ENCODE measurements around the gene SYT1.

- TF ChIP-seq ZNF18 (tag by site-specific recombination; IDR thresholded peaks at IDR 0.05) (no peak), ZEB2 (tag by site-specific recombination; IDR thresholded peaks at IDR 0.05) (no peak), MEIS1 (CRISPR knock-in tag; IDR thresholded peaks at IDR 0.05; ENCODE audit: borderline replicate concordance) (no peak), ZBTB11 (tag by site-specific recombination; conservative IDR thresholded peaks at IDR 0.05; ENCODE audit: low read depth) (no peak), ZNF561 (tag by site-specific recombination; IDR thresholded peaks at IDR 0.05; ENCODE audit: borderline replicate concordance) (no peak), PATZ1 (tag by site-specific recombination; IDR thresholded peaks at IDR 0.05) (no peak), ZNF112 (tag by site-specific recombination; IDR thresholded peaks at IDR 0.05) (no peak), ZNF24 (tag by site-specific recombination; IDR thresholded peaks at IDR 0.05) (no peak)
- TF ChIP-seq, protein P1, sequence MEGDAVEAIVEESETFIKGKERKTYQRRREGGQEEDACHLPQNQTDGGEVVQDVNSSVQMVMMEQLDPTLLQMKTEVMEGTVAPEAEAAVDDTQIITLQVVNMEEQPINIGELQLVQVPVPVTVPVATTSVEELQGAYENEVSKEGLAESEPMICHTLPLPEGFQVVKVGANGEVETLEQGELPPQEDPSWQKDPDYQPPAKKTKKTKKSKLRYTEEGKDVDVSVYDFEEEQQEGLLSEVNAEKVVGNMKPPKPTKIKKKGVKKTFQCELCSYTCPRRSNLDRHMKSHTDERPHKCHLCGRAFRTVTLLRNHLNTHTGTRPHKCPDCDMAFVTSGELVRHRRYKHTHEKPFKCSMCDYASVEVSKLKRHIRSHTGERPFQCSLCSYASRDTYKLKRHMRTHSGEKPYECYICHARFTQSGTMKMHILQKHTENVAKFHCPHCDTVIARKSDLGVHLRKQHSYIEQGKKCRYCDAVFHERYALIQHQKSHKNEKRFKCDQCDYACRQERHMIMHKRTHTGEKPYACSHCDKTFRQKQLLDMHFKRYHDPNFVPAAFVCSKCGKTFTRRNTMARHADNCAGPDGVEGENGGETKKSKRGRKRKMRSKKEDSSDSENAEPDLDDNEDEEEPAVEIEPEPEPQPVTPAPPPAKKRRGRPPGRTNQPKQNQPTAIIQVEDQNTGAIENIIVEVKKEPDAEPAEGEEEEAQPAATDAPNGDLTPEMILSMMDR (tag by site-specific recombination; IDR thresholded peaks at IDR 0.05), result no peak
- TF ChIP-seq, protein P2, sequence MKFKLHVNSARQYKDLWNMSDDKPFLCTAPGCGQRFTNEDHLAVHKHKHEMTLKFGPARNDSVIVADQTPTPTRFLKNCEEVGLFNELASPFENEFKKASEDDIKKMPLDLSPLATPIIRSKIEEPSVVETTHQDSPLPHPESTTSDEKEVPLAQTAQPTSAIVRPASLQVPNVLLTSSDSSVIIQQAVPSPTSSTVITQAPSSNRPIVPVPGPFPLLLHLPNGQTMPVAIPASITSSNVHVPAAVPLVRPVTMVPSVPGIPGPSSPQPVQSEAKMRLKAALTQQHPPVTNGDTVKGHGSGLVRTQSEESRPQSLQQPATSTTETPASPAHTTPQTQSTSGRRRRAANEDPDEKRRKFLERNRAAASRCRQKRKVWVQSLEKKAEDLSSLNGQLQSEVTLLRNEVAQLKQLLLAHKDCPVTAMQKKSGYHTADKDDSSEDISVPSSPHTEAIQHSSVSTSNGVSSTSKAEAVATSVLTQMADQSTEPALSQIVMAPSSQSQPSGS (tag by site-specific recombination; IDR thresholded peaks at IDR 0.05; ENCODE audit: low read depth), result no peak
- TF ChIP-seq, protein P3, sequence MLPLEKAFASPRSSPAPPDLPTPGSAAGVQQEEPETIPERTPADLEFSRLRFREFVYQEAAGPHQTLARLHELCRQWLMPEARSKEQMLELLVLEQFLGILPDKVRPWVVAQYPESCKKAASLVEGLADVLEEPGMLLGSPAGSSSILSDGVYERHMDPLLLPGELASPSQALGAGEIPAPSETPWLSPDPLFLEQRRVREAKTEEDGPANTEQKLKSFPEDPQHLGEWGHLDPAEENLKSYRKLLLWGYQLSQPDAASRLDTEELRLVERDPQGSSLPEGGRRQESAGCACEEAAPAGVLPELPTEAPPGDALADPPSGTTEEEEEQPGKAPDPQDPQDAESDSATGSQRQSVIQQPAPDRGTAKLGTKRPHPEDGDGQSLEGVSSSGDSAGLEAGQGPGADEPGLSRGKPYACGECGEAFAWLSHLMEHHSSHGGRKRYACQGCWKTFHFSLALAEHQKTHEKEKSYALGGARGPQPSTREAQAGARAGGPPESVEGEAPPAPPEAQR (tag by site-specific recombination; IDR thresholded peaks at IDR 0.05), result no peak
Measured at GRCh38 chr12:78964521-78964920, 99.9 kb downstream of the SYT1 start.

Data from HEK293 (cell line).